GM12891 (cell line): ENCODE data around the gene WIF1.

Experiments
- POLR2A ChIP-seq: IDR thresholded peaks from 2 replicates; pipeline ENCODE4 v1.6.1; 2011; ENCODE audit warnings: low read depth, low read length, control low read depth
- POLR2AphosphoS5 ChIP-seq: IDR thresholded peaks from 2 replicates; pipeline ENCODE4 v1.6.1; 2011; ENCODE audit warnings: low read depth, low read length, control low read depth

- no peak for TF ChIP-seq POLR2A
- TF ChIP-seq POLR2AphosphoS5, result no peak
These were observed 37.5 kb downstream of the WIF1 start for GRCh38 chr12:65083581-65083980.
